GM12891 (cell line): ENCODE results near the gene APOL6.
"Not testable (repeated sequence)": the region's sequence is repeated elsewhere in the genome, so short reads cannot be mapped to it uniquely, and the experiment has no call there.

Source experiments
- DNase-seq: peaks from one replicate; pipeline ENCODE4 v3.0.0; 2011; ENCODE audit warnings: low spot score; ENCODE audit not compliant: insufficient read length
- FAIRE-seq: peaks from 2 replicates; lab custom pipeline; 2011; peaks lifted over from hg19 to GRCh38; lab: Jason Lieb, UNC
- PAX5 ChIP-seq: IDR thresholded peaks from 2 replicates; pipeline ENCODE4 v1.6.1; 2011; ENCODE audit warnings: low read length, moderate library complexity, mild to moderate bottlenecking; ENCODE audit not compliant: insufficient read depth, severe bottlenecking
- POLR2A ChIP-seq: IDR thresholded peaks from 2 replicates; pipeline ENCODE4 v1.6.1; 2011; ENCODE audit warnings: low read depth, low read length, control low read depth
- POLR2AphosphoS5 ChIP-seq: IDR thresholded peaks from 2 replicates; pipeline ENCODE4 v1.6.1; 2011; ENCODE audit warnings: low read depth, low read length, control low read depth
- POU2F2 ChIP-seq: IDR thresholded peaks from 2 replicates; pipeline ENCODE4 v1.6.1; 2011; ENCODE audit warnings: low read depth, mild to moderate bottlenecking, control low read depth, low read length, moderate library complexity
- SPI1 ChIP-seq: IDR thresholded peaks from 2 replicates; pipeline ENCODE4 v1.6.1; 2011; ENCODE audit warnings: low read depth, low read length, control low read depth
- TAF1 ChIP-seq: IDR thresholded peaks from 2 replicates; pipeline ENCODE4 v1.6.1; 2011; ENCODE audit warnings: low read depth, low read length, control low read depth

The APOL6 gene

DNA sequence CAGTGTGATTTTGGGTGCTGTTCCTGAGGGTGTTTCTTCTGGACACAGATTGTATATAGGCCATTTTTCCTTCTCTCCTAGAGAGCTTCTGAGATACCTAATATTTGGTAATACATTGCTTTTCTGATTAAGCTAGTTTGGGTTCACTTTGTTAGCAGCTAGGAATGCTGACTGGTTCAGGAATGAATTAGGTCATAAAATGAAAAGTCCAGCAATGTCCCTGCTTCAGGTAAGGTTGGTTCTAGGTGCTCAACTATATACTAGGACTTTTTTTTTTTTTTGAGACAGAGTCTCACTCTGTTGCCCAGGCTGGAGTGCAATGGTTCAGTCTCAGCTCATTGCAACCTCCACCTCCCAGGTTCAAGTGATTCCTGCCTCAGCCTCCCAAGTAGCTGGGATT, 36.5 kb downstream of the APOL6 start:
- FAIRE-seq (no peak), DNase-seq (no peak)

DNA sequence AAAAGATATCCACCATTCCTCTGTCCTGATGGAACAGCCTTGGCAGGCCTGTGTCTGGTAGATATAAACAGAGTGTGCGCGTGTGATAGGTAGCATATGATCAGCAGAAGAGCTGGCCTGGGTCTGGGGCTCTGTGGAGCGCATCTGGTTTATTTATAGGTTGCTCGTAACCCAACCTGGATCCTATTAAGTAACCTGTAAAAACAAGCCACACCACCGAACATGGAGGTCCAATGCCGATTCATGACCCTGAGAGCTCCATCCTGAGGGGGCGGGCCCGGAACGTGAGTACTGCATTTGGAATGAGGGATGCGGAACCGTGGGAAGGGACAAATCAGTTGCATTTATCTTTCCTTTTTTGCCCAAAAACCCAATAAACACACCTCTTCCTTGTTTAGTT, 37.5 kb downstream of the APOL6 start:
- FAIRE-seq (peak; percentile 5), DNase-seq (no peak)
- TF ChIP-seq POU2F2: no peak
- TF ChIP-seq POLR2AphosphoS5: no peak
- no peak for TF ChIP-seq POLR2A
- no peak for TF ChIP-seq SPI1
- TF ChIP-seq TAF1: no peak
- no peak for TF ChIP-seq PAX5

More for the DNA sequence above, 36.5 kb downstream of the APOL6 start:
- TF ChIP-seq POU2F2 (no peak), TAF1 (no peak), POLR2AphosphoS5 (no peak), POLR2A (no peak), PAX5 (no peak), SPI1 (no peak)

DNA sequence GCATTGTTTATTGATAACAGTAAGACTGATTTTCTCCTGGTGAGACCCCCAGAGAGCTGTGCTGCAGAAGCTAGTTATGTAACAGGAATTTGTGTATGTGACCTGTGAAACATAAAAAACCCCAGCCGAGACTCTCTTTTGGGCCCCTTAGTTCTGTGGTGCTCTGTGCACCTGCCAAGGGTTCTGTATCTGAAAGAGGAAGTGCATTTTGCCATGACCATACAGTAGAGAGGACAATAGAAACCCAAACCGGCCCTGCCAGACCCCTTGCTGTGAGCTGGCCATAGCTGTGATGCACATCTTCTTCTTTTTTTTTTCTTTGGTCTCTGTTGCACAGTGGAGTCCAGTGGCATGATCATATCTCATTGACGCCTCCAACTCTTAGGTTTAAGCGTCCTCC, 38.1 kb downstream of the APOL6 start:
- no peak for TF ChIP-seq TAF1
- TF ChIP-seq SPI1: peak; percentile 94
- no peak for TF ChIP-seq POLR2A
- FAIRE-seq (no peak), DNase-seq (no peak)

GRCh38 chr22:35687461-35687860, 39.2 kb downstream of the APOL6 start:
- FAIRE-seq: peak; percentile 47
- no peak for TF ChIP-seq POLR2AphosphoS5
- no peak for TF ChIP-seq PAX5
- TF ChIP-seq SPI1: no peak
- no peak for TF ChIP-seq TAF1
- TF ChIP-seq POLR2A: no peak
- no peak for TF ChIP-seq POU2F2

DNA sequence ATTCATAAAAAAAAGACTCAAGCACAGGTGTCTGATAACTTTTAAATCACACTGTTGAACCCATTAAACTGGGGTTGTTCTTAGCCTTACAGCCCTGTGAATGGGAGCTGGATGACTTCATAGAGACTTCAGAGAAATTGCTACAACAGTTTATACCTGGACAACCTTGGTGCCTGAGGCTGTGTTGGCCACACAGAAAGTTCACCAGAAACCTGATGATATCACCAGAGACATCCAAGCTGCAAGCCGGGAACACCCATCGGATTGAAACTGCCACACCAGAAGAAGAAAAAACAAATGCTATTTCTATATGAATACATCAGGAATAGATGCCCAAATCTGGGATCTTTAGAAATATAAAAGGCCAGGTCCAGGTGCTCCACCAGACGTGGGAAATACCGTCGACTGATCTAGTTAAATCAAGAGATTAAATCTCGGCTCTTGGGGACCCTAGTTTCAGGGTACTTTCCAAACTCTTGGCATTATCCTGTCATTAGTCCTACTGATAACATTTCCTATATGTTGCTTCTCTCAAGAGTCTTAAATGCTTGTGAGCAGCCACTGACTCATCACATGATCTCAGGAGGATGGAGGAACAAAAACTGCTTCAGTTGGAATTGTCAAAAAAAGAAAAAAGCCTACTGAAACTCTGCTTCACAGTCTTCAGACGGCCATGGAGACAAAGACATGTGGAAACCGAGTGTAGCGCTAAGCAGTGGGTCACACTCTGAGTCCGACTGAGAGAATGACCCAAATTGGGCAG, 40.8 kb downstream of the APOL6 start:
- FAIRE-seq (no peak), DNase-seq (no peak)
- TF ChIP-seq POLR2A (no peak), TAF1 (no peak), SPI1 (no peak), PAX5 (no peak), POU2F2 (no peak), POLR2AphosphoS5 (no peak)

More at GRCh38 chr22:35687461-35687860, 39.2 kb downstream of the APOL6 start:
- no peak for DNase-seq

GRCh38 chr22:35690001-35690400, 41.8 kb downstream of the APOL6 start:
- TF ChIP-seq POLR2AphosphoS5 (no peak), SPI1 (no peak), PAX5 (no peak), TAF1 (no peak), POU2F2 (no peak), POLR2A (no peak)
- FAIRE-seq: no peak

GRCh38 chr22:35695202-35695601, 47.0 kb downstream of the APOL6 start:
- DNase-seq (no peak), FAIRE-seq (no peak)
- TF ChIP-seq SPI1 (no peak), POLR2A (no peak), POLR2AphosphoS5 (no peak), POU2F2 (no peak), TAF1 (no peak), PAX5 (no peak)

More at GRCh38 chr22:35690001-35690400, 41.8 kb downstream of the APOL6 start:
- no peak for DNase-seq

DNA sequence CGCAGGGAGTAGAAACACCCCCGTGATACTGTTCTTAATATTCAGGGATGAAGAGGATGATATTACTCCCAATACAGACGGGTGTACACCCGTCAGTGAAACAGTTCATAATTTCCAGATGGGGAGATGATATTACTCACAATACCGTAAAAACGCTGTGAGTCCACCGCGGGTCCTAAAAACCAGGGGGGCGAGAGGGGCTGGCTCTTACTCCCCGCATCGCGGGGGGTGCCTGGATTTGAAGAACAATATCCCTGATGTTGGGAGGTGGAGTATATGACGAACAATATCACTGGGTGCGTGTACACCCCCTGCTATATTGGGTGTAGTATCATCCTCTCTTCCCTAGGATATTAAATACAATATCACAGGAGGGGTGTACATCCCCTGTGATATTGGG, 48.9 kb downstream of the APOL6 start:
- TF ChIP-seq SPI1 (no peak), POLR2A (no peak), POU2F2 (no peak), PAX5 (no peak), POLR2AphosphoS5 (no peak), TAF1 (no peak)
- DNase-seq: no peak
- peak; percentile 63 for FAIRE-seq

DNA sequence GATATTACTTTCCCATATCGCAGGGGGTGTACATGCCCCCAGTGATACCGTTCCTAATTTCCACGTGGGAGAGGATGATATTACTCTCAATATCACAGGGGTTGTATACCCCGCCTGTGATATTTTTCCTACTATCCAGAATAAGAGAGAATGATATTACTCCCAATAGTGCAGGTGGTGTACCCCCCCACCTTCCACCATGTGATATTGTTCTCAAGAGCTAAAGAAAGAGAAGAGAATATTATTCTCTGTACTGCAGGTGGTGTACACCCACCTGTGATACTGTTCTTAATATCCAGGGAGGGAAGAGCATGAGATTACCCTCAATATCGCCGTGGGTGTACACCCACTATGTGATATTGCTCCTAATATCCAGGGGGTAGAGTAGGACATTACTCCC, 51.6 kb downstream of the APOL6 start:
- not testable (repeated sequence) for FAIRE-seq, DNase-seq

DNA sequence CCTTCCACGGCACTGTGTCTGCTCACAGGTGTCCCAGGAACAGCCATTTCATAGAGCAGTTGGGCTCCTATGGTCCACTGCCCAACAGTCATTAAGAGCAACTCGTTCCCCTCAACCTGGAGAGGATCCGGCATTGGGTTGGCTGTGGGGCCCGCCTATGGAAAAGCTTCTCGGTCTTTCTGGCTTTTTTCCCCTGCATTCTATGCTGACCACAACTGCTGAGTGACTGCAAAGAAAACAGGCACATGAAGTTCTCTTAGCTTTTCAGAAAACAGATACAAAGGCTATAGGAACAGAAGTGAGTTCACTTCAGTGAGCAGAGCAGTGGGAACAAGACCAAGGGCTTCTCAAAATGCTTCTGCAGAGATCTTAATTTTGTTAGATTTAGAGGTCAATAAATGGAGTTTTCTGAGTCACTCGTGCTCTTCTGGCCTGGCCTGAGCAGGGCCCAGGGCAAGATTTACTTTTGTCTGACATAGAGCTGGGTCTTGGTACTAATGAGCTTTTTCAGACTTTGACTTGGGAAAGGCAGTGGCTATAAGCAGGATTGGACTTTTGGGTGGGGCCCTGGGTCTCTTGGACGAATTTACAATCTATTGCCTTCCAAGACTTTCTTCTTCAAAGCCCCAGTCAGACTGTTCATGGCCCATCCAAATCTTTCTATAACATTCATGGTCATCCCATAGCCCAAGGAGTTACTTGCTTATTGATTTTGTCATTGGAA, 55.8 kb downstream of the APOL6 start:
- FAIRE-seq: no peak
- DNase-seq: no peak

More for the DNA sequence above, 55.8 kb downstream of the APOL6 start:
- TF ChIP-seq POLR2A: no peak
- no peak for TF ChIP-seq POLR2AphosphoS5
- TF ChIP-seq PAX5: no peak
- no peak for TF ChIP-seq POU2F2
- no peak for TF ChIP-seq TAF1
- TF ChIP-seq SPI1: no peak
